Right atrium auricular region (tissue), 2 donors: Measurements from ENCODE around the gene HLA-B. TPM values are rescaled to one million over a fixed set of nuclear protein-coding genes. Genes with fewer than 3 reads are reported as not detected.

Experiments
- DNase-seq: peaks from one replicate; pipeline ENCODE4 v3.0.0-alpha.2; 2019; ENCODE audit warnings: low spot score
- H3K27ac ChIP-seq, 2 donors: fragments of 200-600 bp; sonication (generic); 1 replicate in 1 of 2; 2 replicates in 1 of 2; pipeline ENCODE4 v1.5.1; 2016 to 2019
- H3K27me3 ChIP-seq, 2 donors: fragments of 200-600 bp; sonication (generic); one replicate each; pipeline versions ENCODE4 v1.5.1 to v1.6.0; 2017 to 2019
- H3K36me3 ChIP-seq: fragments of 200-600 bp; sonication (generic); one replicate; pipeline ENCODE4 v1.5.1; 2016
- H3K4me1 ChIP-seq, 2 donors: fragments of 200-600 bp; sonication (generic); one replicate each; pipeline versions ENCODE4 v1.5.1 to v1.6.0; 2017 to 2019
- H3K4me3 ChIP-seq, 2 donors: fragments of 200-600 bp; sonication (generic); 1 replicate in 1 of 2; 2 replicates in 1 of 2; pipeline ENCODE4 v1.5.1; 2017 to 2019; ENCODE audit warnings: mild to moderate bottlenecking in 1 of 2, moderate library complexity in 1 of 2
- H3K9me3 ChIP-seq, 2 donors: fragments of 200-600 bp; sonication (generic); one replicate each; pipeline ENCODE4 v1.5.1; 2019
- total RNA-seq, 2 donors: library from RNA; depleted of rRNA; stranded (reverse); fragments of >200 nt; gene quantifications; one replicate each; pipeline ENCODE4 v1.1.0, GENCODE V29; 2016
- TF ChIP-seq, protein P1 (sequence below), 2 donors: fragments of 200-600 bp; sonication (generic); IDR thresholded peaks; one replicate each; pipeline ENCODE4 v1.5.1; 2019; ENCODE audit warnings: antibody characterized with exemption in 2 of 2

HLA-B gene
- total RNA-seq, 2 donors from 2014 or later, result 297 to 584 TPM

DNA sequence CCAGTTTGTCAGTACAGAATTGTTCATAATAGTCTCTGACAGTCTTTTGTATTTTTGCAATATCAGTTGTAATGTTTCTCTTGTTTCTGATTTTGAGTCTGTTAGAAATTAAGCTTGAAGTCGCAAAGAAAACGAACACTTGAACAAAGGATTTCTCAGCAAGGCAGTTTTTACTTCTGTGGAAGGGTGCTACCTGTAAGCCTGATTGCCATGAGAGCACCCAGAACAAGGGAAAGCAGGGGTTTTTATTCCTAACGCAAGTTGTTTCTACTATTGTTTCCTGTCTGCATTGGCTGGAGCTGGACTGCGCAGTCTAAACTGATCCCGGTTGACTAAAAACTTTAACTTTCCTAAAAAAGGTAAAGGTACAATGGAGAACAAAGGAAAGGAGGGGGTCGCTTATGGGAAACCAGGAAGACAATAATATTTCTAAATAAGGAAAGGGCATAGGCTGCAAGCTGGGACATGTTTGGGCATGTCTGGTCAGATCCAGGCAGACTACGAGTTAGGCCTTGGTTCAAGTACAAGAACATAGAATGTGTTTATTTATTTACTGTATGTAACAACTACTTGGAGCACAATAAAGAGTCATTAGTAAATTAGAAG, 28.5 kb downstream of the HLA-B start:
- TF ChIP-seq, protein P1, sequence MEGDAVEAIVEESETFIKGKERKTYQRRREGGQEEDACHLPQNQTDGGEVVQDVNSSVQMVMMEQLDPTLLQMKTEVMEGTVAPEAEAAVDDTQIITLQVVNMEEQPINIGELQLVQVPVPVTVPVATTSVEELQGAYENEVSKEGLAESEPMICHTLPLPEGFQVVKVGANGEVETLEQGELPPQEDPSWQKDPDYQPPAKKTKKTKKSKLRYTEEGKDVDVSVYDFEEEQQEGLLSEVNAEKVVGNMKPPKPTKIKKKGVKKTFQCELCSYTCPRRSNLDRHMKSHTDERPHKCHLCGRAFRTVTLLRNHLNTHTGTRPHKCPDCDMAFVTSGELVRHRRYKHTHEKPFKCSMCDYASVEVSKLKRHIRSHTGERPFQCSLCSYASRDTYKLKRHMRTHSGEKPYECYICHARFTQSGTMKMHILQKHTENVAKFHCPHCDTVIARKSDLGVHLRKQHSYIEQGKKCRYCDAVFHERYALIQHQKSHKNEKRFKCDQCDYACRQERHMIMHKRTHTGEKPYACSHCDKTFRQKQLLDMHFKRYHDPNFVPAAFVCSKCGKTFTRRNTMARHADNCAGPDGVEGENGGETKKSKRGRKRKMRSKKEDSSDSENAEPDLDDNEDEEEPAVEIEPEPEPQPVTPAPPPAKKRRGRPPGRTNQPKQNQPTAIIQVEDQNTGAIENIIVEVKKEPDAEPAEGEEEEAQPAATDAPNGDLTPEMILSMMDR (IDR thresholded peaks at IDR 0.05), result no peak
- Histone ChIP-seq H3K27ac (no peak overlapping the region), H3K4me1 (no peaks in the 10 kb centered on the region), H3K4me3 (no peak overlapping the region), H3K9me3 (no peaks in the 10 kb centered on the region), H3K36me3 (no peaks in the 10 kb centered on the region), H3K27me3 (no peaks in the 10 kb centered on the region)
- no peak for DNase-seq

DNA sequence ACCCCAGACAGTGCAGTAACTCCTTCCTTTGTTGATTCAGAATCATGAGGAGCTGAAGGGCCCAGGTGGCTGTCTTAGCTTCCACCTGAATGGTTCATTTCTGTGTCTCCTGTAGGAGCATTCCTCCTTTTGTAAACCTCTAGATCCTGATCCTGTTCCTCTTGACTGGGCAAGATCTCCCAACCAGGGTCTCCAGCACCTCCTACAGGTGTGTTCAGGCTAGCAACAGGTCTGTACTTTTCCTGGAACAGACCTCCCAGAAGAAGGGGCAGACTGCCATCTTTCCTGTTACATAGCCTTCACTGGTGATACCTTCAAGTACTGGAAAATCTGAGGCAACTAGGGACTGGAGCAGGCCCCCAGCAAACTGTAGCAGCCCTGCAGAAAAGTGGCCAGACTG, 35.2 kb downstream of the HLA-B start:
- Histone ChIP-seq H3K9me3 (no peaks in the 10 kb centered on the region), H3K27ac (no peak overlapping the region), H3K4me1 (no peaks in the 10 kb centered on the region), H3K27me3 (no peaks in the 10 kb centered on the region), H3K36me3 (no peaks in the 10 kb centered on the region), H3K4me3 (no peak overlapping the region)
- no peak for DNase-seq
- TF ChIP-seq, protein P1 (IDR thresholded peaks at IDR 0.05), result no peak

DNA sequence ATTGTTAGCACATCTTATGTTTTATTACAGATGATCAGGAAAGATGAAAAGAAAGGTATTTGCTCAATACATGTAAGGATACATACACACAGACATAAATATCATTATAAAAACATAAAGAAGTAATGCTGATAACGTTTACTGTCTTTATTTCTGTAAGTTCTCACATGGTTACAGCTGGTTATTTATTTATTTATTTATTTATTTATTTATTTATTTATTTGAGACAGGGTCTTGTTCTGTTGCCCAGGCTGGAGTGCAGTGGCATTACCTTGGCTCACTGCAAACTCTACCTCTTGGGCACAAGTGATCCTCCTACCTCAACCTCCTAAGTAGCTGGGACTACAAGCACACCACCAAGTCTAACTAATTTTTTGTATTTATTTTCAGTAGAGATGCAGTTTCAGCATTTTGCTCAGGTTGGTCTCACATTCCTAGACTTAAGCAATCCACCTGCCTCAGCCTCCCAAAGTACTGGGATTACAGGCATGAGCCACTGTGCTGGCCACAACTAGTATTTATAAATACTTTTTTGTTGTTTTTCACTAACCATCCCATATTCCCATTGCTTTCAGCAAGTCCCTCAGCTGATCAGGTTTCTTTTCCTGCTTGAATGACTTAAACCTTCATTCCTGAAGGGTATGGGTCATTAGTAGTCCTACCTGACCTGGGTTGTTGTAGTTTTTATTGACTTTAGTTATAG, 35.8 kb downstream of the HLA-B start:
- Histone ChIP-seq H3K27me3 (no peaks in the 10 kb centered on the region), H3K9me3 (no peaks in the 10 kb centered on the region), H3K36me3 (no peaks in the 10 kb centered on the region), H3K4me3 (no peak overlapping the region), H3K27ac (no peak overlapping the region), H3K4me1 (no peaks in the 10 kb centered on the region)
- TF ChIP-seq, protein P1 (IDR thresholded peaks at IDR 0.05), result no peak
- DNase-seq, result no peak

DNA sequence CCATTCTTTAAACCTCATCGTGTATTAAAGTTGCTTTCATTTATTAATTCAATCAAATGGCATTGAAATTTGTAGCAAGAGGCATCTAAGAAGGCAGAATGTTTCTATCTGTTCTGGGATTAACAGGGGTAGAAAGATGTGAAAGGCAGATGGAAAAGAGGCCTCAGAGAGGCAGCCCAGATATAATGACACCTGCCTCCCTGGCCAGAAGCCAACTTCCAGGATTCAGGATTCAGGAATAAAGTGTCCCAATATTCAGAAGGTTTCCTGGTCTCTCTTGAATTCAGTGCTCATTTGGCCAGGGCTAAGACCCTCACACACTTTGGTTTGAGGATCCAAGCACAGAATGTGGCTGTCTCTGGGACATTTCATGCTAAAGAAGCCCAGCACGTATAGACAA, 39.9 kb downstream of the HLA-B start:
- no peaks in the 10 kb centered on the region for H3K36me3 ChIP-seq
- no peaks in the 10 kb centered on the region for H3K4me1 ChIP-seq
- DNase-seq, result no peak
- TF ChIP-seq, protein P1 (IDR thresholded peaks at IDR 0.05), result no peak
- H3K27ac ChIP-seq, result no peak overlapping the region
- H3K4me3 ChIP-seq, result no peak overlapping the region
- no peaks in the 10 kb centered on the region for H3K27me3 ChIP-seq
- no peaks in the 10 kb centered on the region for H3K9me3 ChIP-seq

DNA sequence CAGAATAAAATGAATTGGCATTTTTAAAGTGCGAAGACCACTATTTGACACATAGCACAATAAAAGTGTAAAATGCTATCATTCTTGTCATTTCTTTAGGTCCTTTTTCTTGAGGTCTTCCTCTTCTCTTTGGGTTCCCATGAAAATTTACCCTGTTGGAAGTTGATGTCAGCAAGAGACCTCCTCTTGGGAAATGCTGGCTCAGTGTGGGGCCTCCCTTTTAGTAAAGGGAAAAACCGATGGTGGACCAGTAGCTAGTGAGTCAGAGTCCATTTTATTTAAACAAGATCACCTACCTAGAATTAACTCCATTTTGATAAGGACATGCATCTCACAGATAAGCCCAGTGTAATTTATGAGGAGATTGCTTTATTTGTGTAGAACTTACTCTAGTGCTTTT, 47.3 kb downstream of the HLA-B start:
- no peak for DNase-seq
- no peaks in the 10 kb centered on the region for H3K9me3 ChIP-seq
- no peaks in the 10 kb centered on the region for H3K4me1 ChIP-seq

More for the DNA sequence above, 47.3 kb downstream of the HLA-B start:
- H3K27ac ChIP-seq, result no peak overlapping the region
- H3K4me3 ChIP-seq, result no peak overlapping the region
- TF ChIP-seq, protein P1 (IDR thresholded peaks at IDR 0.05), result no peak
- no peaks in the 10 kb centered on the region for H3K36me3 ChIP-seq
- peaks cover 0 to 8% of the 10 kb centered on the region in 2 donors for H3K27me3 ChIP-seq
